CD4-positive, alpha-beta memory T cell (primary cell): ENCODE measurements around the gene RPRD1B. TPM values are rescaled to one million over a fixed set of nuclear protein-coding genes. Genes with fewer than 3 reads are reported as not detected.
"Not testable (repeated sequence)": the region's sequence is repeated elsewhere in the genome, so short reads cannot be mapped to it uniquely, and the experiment has no call there.

Source experiments
- CTCF ChIA-PET: fragments of 350-600 bp; sonication (Branson Sonifier 250); formaldehyde crosslinking; loops from one replicate; lab custom pipeline; 2021; ENCODE audit warnings: inconsistent platforms; ENCODE audit not compliant: partially characterized antibody; lab: Charles Lee
- POLR2A ChIA-PET: fragments of 350-600 bp; sonication (Branson Sonifier 250); formaldehyde crosslinking; loops from one replicate; lab custom pipeline; 2021; ENCODE audit not compliant: partially characterized antibody; lab: Charles Lee
- DNase-seq, 5 donors: peaks; one replicate each; pipeline versions ENCODE4 v3.0.0 to v3.0.0-alpha.2; 2020 to 2022; ENCODE audit warnings: mixed read lengths in 1 of 5
- H3K27ac ChIP-seq: one replicate; pipeline ENCODE4 v1.7.0; 2013; ENCODE audit warnings: low read depth, low read length
- H3K27me3 ChIP-seq: 2 replicates; pipeline ENCODE4 v1.7.0; 2013; ENCODE audit warnings: mild to moderate bottlenecking, low read length, moderate library complexity; ENCODE audit not compliant: insufficient read depth
- H3K36me3 ChIP-seq: 2 replicates; pipeline ENCODE4 v1.7.0; 2013; ENCODE audit warnings: mild to moderate bottlenecking, low read length, moderate library complexity; ENCODE audit not compliant: insufficient read depth
- H3K4me1 ChIP-seq: 2 replicates; pipeline ENCODE4 v1.7.0; 2013; ENCODE audit warnings: mild to moderate bottlenecking, low read length, moderate library complexity; ENCODE audit not compliant: insufficient read depth
- H3K4me3 ChIP-seq, 2 donors: one replicate each; pipeline ENCODE4 v1.7.0; 2013; ENCODE audit warnings: low read length in 2 of 2, mild to moderate bottlenecking in 1 of 2
- H3K9me3 ChIP-seq, 2 donors: one replicate each; pipeline ENCODE4 v1.7.0; 2013; ENCODE audit warnings: low read length in 2 of 2, control low read depth in 1 of 2; ENCODE audit not compliant: control insufficient read depth in 1 of 2
- H3K27ac Mint-ChIP-seq, 7 donors: one replicate each; pipeline ENCODE4 v1.8.0; 2020 to 2021; ENCODE audit warnings: mixed read lengths in 7 of 7, mild to moderate bottlenecking in 6 of 7, inconsistent platforms in 3 of 7, moderate library complexity in 3 of 7
- H3K27me3 Mint-ChIP-seq, 2 donors: one replicate each; pipeline ENCODE4 v1.8.0; 2020 to 2021; ENCODE audit warnings: mixed read lengths in 2 of 2
- H3K36me3 Mint-ChIP-seq, 2 donors: one replicate each; pipeline ENCODE4 v1.8.0; 2020 to 2021; ENCODE audit warnings: mixed read lengths in 2 of 2, inconsistent platforms in 1 of 2, mild to moderate bottlenecking in 1 of 2
- H3K4me1 Mint-ChIP-seq, 4 donors: one replicate each; pipeline ENCODE4 v1.8.0; 2020 to 2021; ENCODE audit warnings: mixed read lengths in 4 of 4, mild to moderate bottlenecking in 1 of 4
- H3K4me3 Mint-ChIP-seq, 8 donors: one replicate each; pipeline ENCODE4 v1.8.0; 2020 to 2021; ENCODE audit warnings: mixed read lengths in 8 of 8, mild to moderate bottlenecking in 7 of 8, moderate library complexity in 6 of 8, inconsistent platforms in 3 of 8
- H3K9me3 Mint-ChIP-seq, 8 donors: one replicate each; pipeline ENCODE4 v1.8.0; 2020 to 2021; ENCODE audit warnings: mixed read lengths in 8 of 8, mild to moderate bottlenecking in 5 of 8, inconsistent platforms in 3 of 8, moderate library complexity in 1 of 8
- intact Hi-C: fragments of 100-400 bp; cut with micrococcal nuclease; formaldehyde crosslinking; loops from one replicate; pipeline ENCODE4 v1.15.1; 2023
- polyA plus RNA-seq, 2 donors: library from polyadenylated mRNA; unstranded; fragments of 300-500 nt; fragmentation: Illumina TruSeq; gene quantifications; one replicate each; pipeline ENCODE4 v1.2.3, GENCODE V29; 2021
- total RNA-seq, 2 experiments: library from RNA; stranded (reverse); gene quantifications; one replicate each; pipeline ENCODE4 v1.2.3, GENCODE V29; 2021

The RPRD1B gene
- total and polyA plus RNA-seq, 4 experiments from 2014 or later = 3.7 to 43.8 (median 24.7) TPM

DNA sequence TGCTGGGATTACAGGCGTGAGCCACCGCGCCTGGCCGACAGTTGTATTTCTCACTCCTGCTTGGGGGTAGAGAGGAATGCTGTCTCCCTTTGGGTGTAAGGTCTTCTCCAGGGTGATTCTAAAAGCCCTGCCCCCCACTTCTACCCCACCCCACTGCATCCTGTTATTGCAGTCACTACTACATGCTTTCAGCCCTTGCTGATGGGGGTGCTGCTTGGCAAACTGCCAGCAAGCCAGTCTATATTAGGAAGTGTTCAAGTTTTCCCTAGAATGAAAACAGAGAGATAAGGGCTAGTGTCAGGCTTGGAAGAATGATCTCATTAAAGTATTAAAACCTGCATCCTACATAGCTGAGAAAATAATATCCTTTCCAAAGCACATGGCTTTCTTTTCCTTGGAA, 31.6 kb upstream of the RPRD1B start:
- H3K4me1 ChIP-seq = peaks cover 4% of the 10 kb centered on the region
- H3K36me3 Mint-ChIP-seq = peaks cover 68 to 78% of the 10 kb centered on the region in 2 donors
- no peak overlapping the region for H3K27ac Mint-ChIP-seq
- CTCF ChIA-PET = no interaction called here
- no peak for DNase-seq
- no peak overlapping the region for H3K27ac ChIP-seq
- no peaks in the 10 kb centered on the region for H3K9me3 Mint-ChIP-seq
- peaks cover 0 to 10% (median 8%) of the 10 kb centered on the region in 4 donors for H3K4me1 Mint-ChIP-seq
- H3K27me3 Mint-ChIP-seq = no peaks in the 10 kb centered on the region
- H3K9me3 ChIP-seq = no peaks in the 10 kb centered on the region
- peaks cover 61% of the 10 kb centered on the region for H3K36me3 ChIP-seq
- no peak overlapping the region for H3K4me3 Mint-ChIP-seq
- H3K4me3 ChIP-seq = no peak overlapping the region
- POLR2A ChIA-PET = no interaction called here
- no peaks in the 10 kb centered on the region for H3K27me3 ChIP-seq
- intact Hi-C loops = no loop called here

GRCh38 chr20:38002422-38002821, 31.1 kb upstream of the RPRD1B start:
- peaks cover 57% of the 10 kb centered on the region for H3K36me3 ChIP-seq
- no peaks in the 10 kb centered on the region for H3K9me3 Mint-ChIP-seq
- H3K9me3 ChIP-seq = no peaks in the 10 kb centered on the region
- ChIA-PET POLR2A (no interaction called here), CTCF (no interaction called here)
- peaks cover 63 to 74% of the 10 kb centered on the region in 2 donors for H3K36me3 Mint-ChIP-seq
- peaks cover 0 to 10% (median 8%) of the 10 kb centered on the region in 4 donors for H3K4me1 Mint-ChIP-seq
- H3K27me3 Mint-ChIP-seq = no peaks in the 10 kb centered on the region
- no peak overlapping the region for H3K4me3 Mint-ChIP-seq
- DNase-seq = no peak
- intact Hi-C loops = no loop called here
- no peaks in the 10 kb centered on the region for H3K27me3 ChIP-seq
- no peak overlapping the region for H3K27ac ChIP-seq
- H3K4me1 ChIP-seq = peaks cover 4% of the 10 kb centered on the region
- peak overlapping the region in 2 of 7 donors; percentile 13 to 35 for H3K27ac Mint-ChIP-seq
- H3K4me3 ChIP-seq = no peak overlapping the region

- Histone ChIP-seq H3K36me3 (peaks cover 40% of the 10 kb centered on the region), H3K4me3 (no peak overlapping the region), H3K9me3 (no peaks in the 10 kb centered on the region), H3K4me1 (peaks cover 4% of the 10 kb centered on the region), H3K27me3 (no peaks in the 10 kb centered on the region), H3K27ac (no peak overlapping the region)
- H3K4me3 Mint-ChIP-seq = no peak overlapping the region
- H3K9me3 Mint-ChIP-seq = no peaks in the 10 kb centered on the region
- peaks cover 53 to 65% of the 10 kb centered on the region in 2 donors for H3K36me3 Mint-ChIP-seq
- ChIA-PET POLR2A (no interaction called here), CTCF (no interaction called here)
- no peak for DNase-seq
- H3K4me1 Mint-ChIP-seq = peaks cover 0 to 10% (median 9%) of the 10 kb centered on the region in 4 donors
- H3K27me3 Mint-ChIP-seq = no peaks in the 10 kb centered on the region
- no peak overlapping the region for H3K27ac Mint-ChIP-seq
- intact Hi-C loops = no loop called here
Measured at GRCh38 chr20:38004416-38004815, 29.1 kb upstream of the RPRD1B start.

DNA sequence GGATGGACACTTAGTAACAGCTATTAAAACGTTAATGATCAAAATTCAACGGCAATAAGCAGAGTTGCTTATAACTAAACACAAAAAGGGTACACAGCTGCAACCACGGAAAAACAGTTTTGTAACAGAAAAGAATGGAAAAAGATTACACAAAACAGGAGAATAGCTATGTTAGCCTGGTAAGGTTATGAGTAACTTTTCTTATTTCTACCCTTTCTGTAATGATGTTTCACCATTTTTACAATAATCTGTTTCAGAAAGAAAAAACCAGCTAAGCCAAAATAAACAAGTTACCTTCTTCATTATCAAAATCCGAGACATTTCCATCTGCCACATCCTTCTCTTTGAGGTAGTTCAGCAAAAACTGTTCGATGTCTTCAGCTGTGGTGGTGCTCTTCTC, 27.6 kb upstream of the RPRD1B start:
- Mint-ChIP-seq H3K4me1 (peaks cover 0 to 12% (median 9%) of the 10 kb centered on the region in 4 donors), H3K27ac (peak overlapping the region in 1 of 7 donors; percentile 1), H3K4me3 (no peak overlapping the region), H3K27me3 (no peaks in the 10 kb centered on the region), H3K36me3 (peaks cover 50 to 52% of the 10 kb centered on the region in 2 donors), H3K9me3 (no peaks in the 10 kb centered on the region)
- Histone ChIP-seq H3K4me3 (no peak overlapping the region), H3K9me3 (no peaks in the 10 kb centered on the region), H3K27ac (no peak overlapping the region), H3K4me1 (peaks cover 4% of the 10 kb centered on the region), H3K36me3 (peaks cover 26% of the 10 kb centered on the region), H3K27me3 (no peaks in the 10 kb centered on the region)
- intact Hi-C loops = no loop called here
- DNase-seq = no peak
- ChIA-PET POLR2A (interaction anchor here (0.9 kb wide), 1 partner anchor 11 kb away, joined by 3 read pairs; no protein-coding TSS in a partner anchor), CTCF (interaction anchor here (0.9 kb wide), 1 partner anchor 13 kb away, joined by 3 read pairs; no protein-coding TSS in a partner anchor)

GRCh38 chr20:38007526-38007925, 26.0 kb upstream of the RPRD1B start:
- Mint-ChIP-seq H3K36me3 (peaks cover 45 to 53% of the 10 kb centered on the region in 2 donors), H3K4me1 (peaks cover 0 to 13% (median 7%) of the 10 kb centered on the region in 4 donors), H3K4me3 (no peak overlapping the region), H3K9me3 (no peaks in the 10 kb centered on the region), H3K27ac (peak overlapping the region in 1 of 7 donors; percentile 31), H3K27me3 (no peaks in the 10 kb centered on the region)
- Histone ChIP-seq H3K27me3 (no peaks in the 10 kb centered on the region), H3K36me3 (peaks cover 19% of the 10 kb centered on the region), H3K9me3 (no peaks in the 10 kb centered on the region), H3K4me3 (no peak overlapping the region), H3K27ac (no peak overlapping the region), H3K4me1 (no peaks in the 10 kb centered on the region)
- DNase-seq = no peak
- intact Hi-C loops = no loop called here
- POLR2A ChIA-PET = no interaction called here
- CTCF ChIA-PET = interaction anchor here (1.8 kb wide), 1 partner anchor 10 kb away, joined by 4 read pairs; no protein-coding TSS in a partner anchor

DNA sequence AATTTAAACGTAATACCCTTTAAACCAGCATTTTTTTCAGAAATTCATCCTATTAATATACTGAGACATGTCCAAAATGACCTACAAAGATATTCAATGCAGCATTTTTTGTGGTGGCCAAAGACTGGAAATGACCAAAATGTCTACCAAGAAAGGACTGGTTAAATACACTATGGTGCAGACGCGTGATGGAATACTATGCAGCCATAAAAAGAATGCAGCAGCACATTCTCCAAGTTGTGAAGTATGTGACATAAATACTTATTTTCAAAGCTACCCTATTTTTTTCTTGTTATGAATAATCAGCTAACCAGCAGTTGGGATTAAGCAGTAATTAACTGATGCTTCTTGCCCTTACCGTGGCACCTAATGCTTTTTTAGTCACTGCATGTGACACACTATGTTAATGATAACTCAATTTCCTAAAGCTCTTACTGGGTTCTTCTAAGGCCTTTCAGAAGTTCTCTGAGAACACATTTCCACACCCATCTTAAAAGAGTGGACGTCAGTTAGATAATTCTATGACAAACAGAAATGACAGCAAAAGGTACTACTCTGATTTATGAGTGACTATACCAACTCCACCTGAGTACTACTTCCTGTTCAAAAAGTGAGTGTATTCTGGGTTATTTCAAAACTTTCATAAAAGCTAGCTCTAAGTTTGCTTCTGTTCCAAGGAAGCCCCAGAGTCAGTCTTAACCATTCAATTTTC, 25.2 kb upstream of the RPRD1B start:
- no peaks in the 10 kb centered on the region for H3K9me3 ChIP-seq
- no peaks in the 10 kb centered on the region for H3K27me3 ChIP-seq
- intact Hi-C loops = no loop called here
- Mint-ChIP-seq H3K27ac (no peak overlapping the region), H3K9me3 (no peaks in the 10 kb centered on the region), H3K4me3 (no peak overlapping the region), H3K27me3 (no peaks in the 10 kb centered on the region), H3K36me3 (peaks cover 50 to 55% of the 10 kb centered on the region in 2 donors), H3K4me1 (peaks cover 0 to 13% (median 7%) of the 10 kb centered on the region in 4 donors)
- CTCF ChIA-PET = interaction anchor here (1.1 to 1.8 kb wide), 2 partner anchors 11 to 14 kb away, joined by 4 read pairs; no protein-coding TSS in a partner anchor
- no peak overlapping the region for H3K27ac ChIP-seq
- H3K4me3 ChIP-seq = no peak overlapping the region
- no peak for DNase-seq
- peaks cover 22% of the 10 kb centered on the region for H3K36me3 ChIP-seq
- no peaks in the 10 kb centered on the region for H3K4me1 ChIP-seq
- POLR2A ChIA-PET = no interaction called here

GRCh38 chr20:38009416-38009815, 24.1 kb upstream of the RPRD1B start:
- H3K36me3 ChIP-seq = peaks cover 24% of the 10 kb centered on the region
- H3K36me3 Mint-ChIP-seq = peaks cover 55 to 56% of the 10 kb centered on the region in 2 donors
- H3K4me3 ChIP-seq, H3K9me3 ChIP-seq, DNase-seq, H3K27me3 Mint-ChIP-seq, H3K27me3 ChIP-seq, intact Hi-C loops, H3K27ac ChIP-seq, H3K27ac Mint-ChIP-seq, CTCF ChIA-PET, H3K4me1 ChIP-seq, POLR2A ChIA-PET, H3K4me3 Mint-ChIP-seq, H3K9me3 Mint-ChIP-seq: not testable (repeated sequence)
- H3K4me1 Mint-ChIP-seq = peaks cover 0 to 14% (median 8%) of the 10 kb centered on the region in 4 donors
